GM12873 (cell line): ENCODE data around the gene CDKL4.

Experiments
- CTCF ChIP-seq: IDR thresholded peaks from 2 replicates; pipeline ENCODE4 v1.5.1; 2012; ENCODE audit warnings: low read depth, mild to moderate bottlenecking, moderate library complexity, low read length, control low read depth; ENCODE audit not compliant: insufficient read depth; ENCODE audit errors: missing control alignments

The CDKL4 gene

GRCh38 chr2:39142904-39143605 is 100.7 kb downstream of the CDKL4 start:
- no peak for TF ChIP-seq CTCF

GRCh38 chr2:39141334-39142271 is 102.2 kb downstream of the CDKL4 start:
- TF ChIP-seq CTCF, result no peak

- no peak for TF ChIP-seq CTCF
Observed at GRCh38 chr2:39140322-39140847, 103.4 kb downstream of the CDKL4 start.

- no peak for TF ChIP-seq CTCF
Observed at GRCh38 chr2:39139511-39140237, 104.1 kb downstream of the CDKL4 start.

- no peak for TF ChIP-seq CTCF
Observed at GRCh38 chr2:39138837-39139211, 104.9 kb downstream of the CDKL4 start.

- no peak for TF ChIP-seq CTCF
Observed at GRCh38 chr2:39136799-39137198, 107.0 kb downstream of the CDKL4 start.
